ENCODE measurements around the gene SELENOO. TPM values are rescaled to one million over a fixed set of nuclear protein-coding genes. Genes with fewer than 3 reads are reported as not detected.

Gene SELENOO
- total and polyA plus RNA-seq, 2 of the 13 experiments (the other 11 are each of a cell fraction or from before 2014, with no cell fraction given), result 14.4 to 19.0 TPM

DNA sequence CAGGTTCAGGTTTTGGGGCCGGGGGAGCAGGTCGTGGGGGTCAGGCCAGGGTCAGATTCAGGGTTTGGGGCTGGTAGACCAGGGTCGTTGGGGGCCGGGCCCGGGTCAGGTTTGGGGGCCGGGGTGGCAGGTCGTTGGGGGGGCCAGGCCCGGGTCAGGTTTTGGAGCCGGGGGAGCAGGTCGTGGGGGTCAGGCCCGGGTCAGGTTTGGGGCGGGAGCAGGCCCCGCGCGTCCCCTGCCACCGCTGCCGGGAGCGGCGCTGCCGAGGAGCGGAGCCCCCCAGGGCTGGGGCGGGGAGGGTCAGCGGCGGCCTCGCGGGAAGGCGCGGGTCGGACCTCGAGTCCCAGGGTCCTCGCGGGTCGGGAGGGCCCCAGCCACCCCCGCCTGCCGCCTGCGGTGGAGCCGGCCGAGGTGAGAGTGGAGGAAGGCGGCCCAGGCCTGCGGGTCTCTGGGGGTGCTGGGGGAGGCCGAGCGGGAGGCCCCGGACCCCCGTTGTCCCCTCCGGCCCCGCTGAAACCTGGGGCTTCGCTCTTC lies 14.6 kb upstream of the SELENOO start:
- intact Hi-C loops (cut with micrococcal nuclease; ENCODE audit: unreplicated experiment) (no loop called here), in situ Hi-C loops (cut with HindIII; ENCODE audit: extremely low pct_ligation_motif_present, low pct_unique_long_range_greater_than_20kb) (no loop called here)
- peak overlapping the region; percentile 40 for H3K27ac ChIP-seq (ENCODE audit: extremely low read length, insufficient read depth, low read length)
- WGBS (ENCODE audit: low lambda C conversion rate), result 2% methylated on average over 7 of the region's 47 CpGs
- FAIRE-seq (no peak), DNase-seq (ENCODE audit: low spot score) (no peak), ATAC-seq (no peak; the same call in 2 of the 3 replicates)
- CTCF ChIA-PET (ENCODE audit: low intra/inter-chr PET ratio, low total read pairs), result no interaction called here
- peaks cover 34% of the 10 kb centered on the region for H3K4me1 ChIP-seq (ENCODE audit: insufficient read depth, low read length)
- H3K9ac ChIP-seq (ENCODE audit: insufficient read depth, low read depth, low read length), result peak overlapping the region; percentile 82
- peak overlapping the region; percentile 84 for H3K4me2 ChIP-seq (ENCODE audit: low read depth, low read length)
- peaks cover 16% of the 10 kb centered on the region for H3K79me2 ChIP-seq (ENCODE audit: insufficient read depth, low read length)
- peak overlapping the region; percentile 68 to 88 (median 84) for H3K4me3 ChIP-seq (replicated peaks in 1 of 3; ENCODE audit: insufficient read depth in 1 of 3, low read depth in 2 of 3, low read length in 3 of 3)
- H2AFZ ChIP-seq (ENCODE audit: low read length), result no peak overlapping the region
- H3K9me3 ChIP-seq (ENCODE audit: low read length), result no peaks in the 10 kb centered on the region
- BruUV-seq (replicated peaks), result no TSS peak
- POLR2A ChIA-PET, result interaction anchor here (0.7 to 1.4 kb wide), 2 partner anchors 11 to 15 kb away, joined by 3 read pairs; no protein-coding TSS in a partner anchor
- peaks cover 2% of the 10 kb centered on the region; the same call in 1 of the 2 replicates for H4K20me1 ChIP-seq (ENCODE audit: insufficient read depth, low read length)
- 0 out of 5 replicates have a peak, but pooled peaks cover 0 to 3% of the 10 kb centered on the region in 2 experiments for H3K36me3 ChIP-seq (replicated peaks in 1 of 2; ENCODE audit: control insufficient read depth in 1 of 2, insufficient read depth in 2 of 2, low read length in 2 of 2)
- H3K27me3 ChIP-seq (ENCODE audit: control insufficient read depth in 1 of 2, insufficient read depth in 2 of 2, low read length in 2 of 2), result no peaks in the 10 kb centered on the region; a peak in 1 of 5 replicates
- TF ChIP-seq, protein P1, sequence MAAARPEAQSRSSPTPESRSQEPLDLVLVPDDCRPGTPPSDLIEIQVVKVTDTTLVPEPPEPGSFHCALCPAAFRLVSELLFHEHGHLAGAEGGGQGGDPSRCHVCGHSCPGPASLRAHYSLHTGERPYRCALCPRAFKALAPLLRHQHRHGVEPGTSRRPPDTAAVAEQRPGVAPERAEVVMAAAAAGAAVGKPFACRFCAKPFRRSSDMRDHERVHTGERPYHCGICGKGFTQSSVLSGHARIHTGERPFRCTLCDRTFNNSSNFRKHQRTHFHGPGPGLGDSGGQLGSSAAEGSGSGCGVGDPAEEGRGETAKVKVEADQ (CRISPR knock-in tag; IDR thresholded peaks at IDR 0.05; ENCODE audit: borderline replicate concordance), result 0 out of 2 replicates have a peak, but pooled peaks have one; percentile 21
- peak; percentile 52 for TF ChIP-seq ZFX (CRISPR knock-in tag; IDR thresholded peaks at IDR 0.05; ENCODE audit: low read depth)
- TF ChIP-seq ZNF563 (CRISPR knock-in tag; IDR thresholded peaks at IDR 0.05), result 0 out of 2 replicates have a peak, but pooled peaks have one; percentile 26
- TF ChIP-seq DPF2 (CRISPR knock-in tag; IDR thresholded peaks at IDR 0.05; ENCODE audit: borderline replicate concordance, low read depth), result no peak
- TF ChIP-seq, protein P2, sequence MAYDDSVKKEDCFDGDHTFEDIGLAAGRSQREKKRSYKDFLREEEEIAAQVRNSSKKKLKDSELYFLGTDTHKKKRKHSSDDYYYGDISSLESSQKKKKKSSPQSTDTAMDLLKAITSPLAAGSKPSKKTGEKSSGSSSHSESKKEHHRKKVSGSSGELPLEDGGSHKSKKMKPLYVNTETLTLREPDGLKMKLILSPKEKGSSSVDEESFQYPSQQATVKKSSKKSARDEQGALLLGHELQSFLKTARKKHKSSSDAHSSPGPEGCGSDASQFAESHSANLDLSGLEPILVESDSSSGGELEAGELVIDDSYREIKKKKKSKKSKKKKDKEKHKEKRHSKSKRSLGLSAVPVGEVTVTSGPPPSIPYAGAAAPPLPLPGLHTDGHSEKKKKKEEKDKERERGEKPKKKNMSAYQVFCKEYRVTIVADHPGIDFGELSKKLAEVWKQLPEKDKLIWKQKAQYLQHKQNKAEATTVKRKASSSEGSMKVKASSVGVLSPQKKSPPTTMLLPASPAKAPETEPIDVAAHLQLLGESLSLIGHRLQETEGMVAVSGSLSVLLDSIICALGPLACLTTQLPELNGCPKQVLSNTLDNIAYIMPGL (CRISPR knock-in tag; IDR thresholded peaks at IDR 0.05; ENCODE audit: borderline replicate concordance in 1 of 2, low read depth in 1 of 2), result peak in 1 of 2 experiments; percentile 12; a peak in 1 of 4 replicates
- TF ChIP-seq ZNF768 (CRISPR knock-in tag; IDR thresholded peaks at IDR 0.05), result no peak
- TF ChIP-seq, protein P3, sequence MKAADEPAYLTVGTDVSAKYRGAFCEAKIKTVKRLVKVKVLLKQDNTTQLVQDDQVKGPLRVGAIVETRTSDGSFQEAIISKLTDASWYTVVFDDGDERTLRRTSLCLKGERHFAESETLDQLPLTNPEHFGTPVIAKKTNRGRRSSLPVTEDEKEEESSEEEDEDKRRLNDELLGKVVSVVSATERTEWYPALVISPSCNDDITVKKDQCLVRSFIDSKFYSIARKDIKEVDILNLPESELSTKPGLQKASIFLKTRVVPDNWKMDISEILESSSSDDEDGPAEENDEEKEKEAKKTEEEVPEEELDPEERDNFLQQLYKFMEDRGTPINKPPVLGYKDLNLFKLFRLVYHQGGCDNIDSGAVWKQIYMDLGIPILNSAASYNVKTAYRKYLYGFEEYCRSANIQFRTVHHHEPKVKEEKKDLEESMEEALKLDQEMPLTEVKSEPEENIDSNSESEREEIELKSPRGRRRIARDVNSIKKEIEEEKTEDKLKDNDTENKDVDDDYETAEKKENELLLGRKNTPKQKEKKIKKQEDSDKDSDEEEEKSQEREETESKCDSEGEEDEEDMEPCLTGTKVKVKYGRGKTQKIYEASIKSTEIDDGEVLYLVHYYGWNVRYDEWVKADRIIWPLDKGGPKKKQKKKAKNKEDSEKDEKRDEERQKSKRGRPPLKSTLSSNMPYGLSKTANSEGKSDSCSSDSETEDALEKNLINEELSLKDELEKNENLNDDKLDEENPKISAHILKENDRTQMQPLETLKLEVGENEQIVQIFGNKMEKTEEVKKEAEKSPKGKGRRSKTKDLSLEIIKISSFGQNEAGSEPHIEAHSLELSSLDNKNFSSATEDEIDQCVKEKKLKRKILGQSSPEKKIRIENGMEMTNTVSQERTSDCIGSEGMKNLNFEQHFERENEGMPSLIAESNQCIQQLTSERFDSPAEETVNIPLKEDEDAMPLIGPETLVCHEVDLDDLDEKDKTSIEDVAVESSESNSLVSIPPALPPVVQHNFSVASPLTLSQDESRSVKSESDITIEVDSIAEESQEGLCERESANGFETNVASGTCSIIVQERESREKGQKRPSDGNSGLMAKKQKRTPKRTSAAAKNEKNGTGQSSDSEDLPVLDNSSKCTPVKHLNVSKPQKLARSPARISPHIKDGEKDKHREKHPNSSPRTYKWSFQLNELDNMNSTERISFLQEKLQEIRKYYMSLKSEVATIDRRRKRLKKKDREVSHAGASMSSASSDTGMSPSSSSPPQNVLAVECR (CRISPR knock-in tag; IDR thresholded peaks at IDR 0.05; ENCODE audit: borderline replicate concordance), result peak; percentile 40; the same call in 1 of the 2 replicates
- peak; percentile 71 for TF ChIP-seq PATZ1 (CRISPR knock-in tag; IDR thresholded peaks at IDR 0.05)
- TF ChIP-seq HNRNPUL1 (IDR thresholded peaks at IDR 0.05; ENCODE audit: low read depth, low read length), result no peak
- no peak for TF ChIP-seq ZNF33B (CRISPR knock-in tag; IDR thresholded peaks at IDR 0.05)
- TF ChIP-seq HNRNPLL (IDR thresholded peaks at IDR 0.05; ENCODE audit: low read depth, low read length, poor library complexity, severe bottlenecking), result peak; percentile 10
- no peak for TF ChIP-seq HHEX (CRISPR knock-in tag; IDR thresholded peaks at IDR 0.05)
- TF ChIP-seq ZNF556 (CRISPR knock-in tag; IDR thresholded peaks at IDR 0.05; ENCODE audit: borderline replicate concordance), result 0 out of 2 replicates have a peak, but pooled peaks have one; percentile 20

Data from HepG2 (cell line).